Uterus (tissue), 4 donors: Measurements from ENCODE around the gene EHD3. TPM values are rescaled to one million over a fixed set of nuclear protein-coding genes. Genes with fewer than 3 reads are reported as not detected.

ENCODE experiments used
- DNase-seq, 2 donors: peaks; one replicate each; pipeline ENCODE4 v3.0.0-alpha.2; 2019 to 2020
- H3K27ac ChIP-seq, 2 donors: fragments of 200-600 bp; sonication (generic); 1 replicate in 1 of 2; 2 replicates in 1 of 2; pipeline ENCODE4 v1.5.1; 2016 to 2018
- H3K27me3 ChIP-seq, 2 donors: fragments of 200-600 bp; sonication (generic); one replicate each; pipeline ENCODE4 v1.5.1; 2018 to 2019; ENCODE audit warnings: control low read depth in 1 of 2
- H3K36me3 ChIP-seq, 2 donors: fragments of 200-600 bp; sonication (generic); one replicate each; pipeline ENCODE4 v1.5.1; 2019; ENCODE audit warnings: control low read depth in 1 of 2
- H3K4me1 ChIP-seq, 2 donors: fragments of 200-600 bp; sonication (generic); one replicate each; pipeline ENCODE4 v1.5.1; 2018 to 2019; ENCODE audit warnings: control low read depth in 1 of 2
- H3K4me3 ChIP-seq, 2 donors: fragments of 200-600 bp; sonication (generic); 1 replicate in 1 of 2; 2 replicates in 1 of 2; pipeline ENCODE4 v1.5.1; 2018 to 2019; ENCODE audit warnings: mild to moderate bottlenecking in 1 of 2
- H3K9me3 ChIP-seq, 2 donors: fragments of 200-600 bp; sonication (generic); one replicate each; pipeline ENCODE4 v1.5.1; 2019; ENCODE audit warnings: control low read depth in 1 of 2
- CTCF ChIP-seq, 4 experiments: fragments of 200-600 bp in 2 of 4; fragments of 450-650 bp in 2 of 4; sonication (generic) in 2 of 4; IDR thresholded peaks; one replicate each; pipeline ENCODE4 v1.5.1; 2016 to 2019; ENCODE audit warnings: antibody characterized with exemption in 4 of 4, mild to moderate bottlenecking in 2 of 4, moderate library complexity in 1 of 4
- POLR2A ChIP-seq, 2 donors: fragments of 450-650 bp; IDR thresholded peaks; one replicate each; pipeline ENCODE4 v1.6.1; 2016; ENCODE audit warnings: antibody characterized with exemption in 2 of 2, mild to moderate bottlenecking in 1 of 2, moderate library complexity in 1 of 2
- intact Hi-C: fragments of 100-400 bp; cut with DNase I; formaldehyde crosslinking; loops from one replicate; pipeline ENCODE4 v1.15.1; 2023; ENCODE audit warnings: low total_unique reads
- total RNA-seq, 4 donors: library from RNA; depleted of rRNA in 3 of 4; stranded (reverse); fragments of >200 nt in 3 of 4; gene quantifications; one replicate each; pipeline versions ENCODE4 v1.1.0 to v1.2.4, GENCODE V29; 2014 to 2023
- donor health status: DM: yes; HTN: yes; CAD: no.

Gene EHD3
- total RNA-seq, 4 donors from 2014 or later: 2.6 to 13.1 (median 4.8) TPM

DNA sequence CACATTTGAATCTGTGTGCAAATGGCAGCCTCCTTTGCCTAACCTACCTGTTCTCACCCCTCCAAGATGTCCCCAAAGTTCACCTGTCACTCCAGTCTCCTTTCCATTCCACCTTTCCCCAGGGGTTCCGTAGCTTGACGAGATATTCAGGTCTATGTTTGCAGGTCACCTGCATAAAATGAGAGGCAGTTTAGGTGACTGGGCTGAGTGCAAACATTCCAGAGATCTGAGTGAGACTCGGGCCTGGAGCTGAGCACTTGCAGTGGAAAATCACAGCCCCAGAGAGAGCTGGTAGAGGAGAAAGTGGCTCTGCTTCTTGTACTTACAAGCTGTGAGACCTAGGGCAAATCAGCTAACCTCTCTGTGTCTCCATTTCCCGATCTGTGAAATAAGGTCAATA, 36.8 kb upstream of the EHD3 start:
- H3K4me1 ChIP-seq: no peaks in the 10 kb centered on the region
- H3K27ac ChIP-seq: no peak overlapping the region
- no peak for DNase-seq
- no peaks in the 10 kb centered on the region for H3K27me3 ChIP-seq
- H3K9me3 ChIP-seq: no peaks in the 10 kb centered on the region
- H3K4me3 ChIP-seq: no peak overlapping the region
- H3K36me3 ChIP-seq: no peaks in the 10 kb centered on the region
- intact Hi-C loops: no loop called here
- TF ChIP-seq POLR2A (IDR thresholded peaks at IDR 0.05): no peak
- TF ChIP-seq CTCF (IDR thresholded peaks at IDR 0.05): no peak

GRCh38 chr2:31197669-31198068, 36.3 kb upstream of the EHD3 start:
- DNase-seq: no peak
- TF ChIP-seq CTCF (IDR thresholded peaks at IDR 0.05): no peak
- no peak for TF ChIP-seq POLR2A (IDR thresholded peaks at IDR 0.05)
- intact Hi-C loops: no loop called here

GRCh38 chr2:31199206-31199605, 34.7 kb upstream of the EHD3 start:
- intact Hi-C loops: no loop called here
- Histone ChIP-seq H3K9me3 (no peaks in the 10 kb centered on the region), H3K36me3 (no peaks in the 10 kb centered on the region), H3K27me3 (no peaks in the 10 kb centered on the region), H3K27ac (no peak overlapping the region), H3K4me1 (no peaks in the 10 kb centered on the region), H3K4me3 (no peak overlapping the region)
- no peak for DNase-seq
- TF ChIP-seq CTCF (IDR thresholded peaks at IDR 0.05) (no peak), POLR2A (IDR thresholded peaks at IDR 0.05) (no peak)

More at GRCh38 chr2:31197669-31198068, 36.3 kb upstream of the EHD3 start:
- Histone ChIP-seq H3K4me3 (no peak overlapping the region), H3K27me3 (no peaks in the 10 kb centered on the region), H3K27ac (no peak overlapping the region), H3K4me1 (no peaks in the 10 kb centered on the region), H3K36me3 (no peaks in the 10 kb centered on the region), H3K9me3 (no peaks in the 10 kb centered on the region)

DNA sequence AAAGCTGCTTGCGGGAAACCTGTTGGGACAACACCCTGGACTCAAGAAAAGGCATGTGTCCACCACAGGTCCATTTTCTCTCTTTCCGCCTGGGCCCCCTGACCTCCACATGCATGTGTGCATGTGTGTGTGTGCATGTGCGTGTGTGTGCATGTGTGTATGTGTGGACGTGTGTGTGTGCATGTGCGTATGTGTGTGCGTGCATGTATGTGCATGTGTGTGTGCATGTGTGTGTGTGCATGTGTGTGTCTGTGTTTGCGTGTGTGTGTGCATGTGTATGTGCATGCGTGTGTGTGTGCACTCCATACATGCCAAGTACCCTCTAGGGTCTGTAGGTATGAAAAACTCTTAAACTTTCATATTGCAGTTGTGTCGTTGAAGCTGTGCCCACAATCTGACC, 33.0 kb upstream of the EHD3 start:
- no peak for DNase-seq
- no peak overlapping the region for H3K27ac ChIP-seq
- TF ChIP-seq CTCF (IDR thresholded peaks at IDR 0.05) (no peak), POLR2A (IDR thresholded peaks at IDR 0.05) (no peak)
- no peaks in the 10 kb centered on the region for H3K4me1 ChIP-seq
- intact Hi-C loops: no loop called here
- H3K4me3 ChIP-seq: no peak overlapping the region
- no peaks in the 10 kb centered on the region for H3K9me3 ChIP-seq
- no peaks in the 10 kb centered on the region for H3K27me3 ChIP-seq
- no peaks in the 10 kb centered on the region for H3K36me3 ChIP-seq

DNA sequence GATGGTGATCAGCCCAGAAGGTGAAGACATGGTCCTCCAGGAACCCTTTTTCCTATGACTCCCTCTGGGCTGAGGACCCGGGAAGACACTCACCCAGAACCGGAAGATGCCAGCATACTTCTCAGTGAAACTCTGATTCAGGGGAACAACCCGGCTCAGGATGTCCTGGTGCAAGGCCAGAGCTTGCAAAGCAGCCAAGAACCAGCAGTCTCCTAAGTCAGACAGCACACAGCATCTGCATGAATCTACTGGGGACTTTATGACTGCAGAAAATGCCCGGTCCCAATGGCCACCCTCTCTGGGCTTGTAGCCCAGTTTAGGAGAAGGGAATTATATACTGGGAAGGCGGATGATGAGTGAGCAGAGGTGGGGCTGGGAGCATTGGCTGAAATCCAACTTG, 31.9 kb upstream of the EHD3 start:
- intact Hi-C loops: no loop called here
- TF ChIP-seq CTCF (IDR thresholded peaks at IDR 0.05) (no peak), POLR2A (IDR thresholded peaks at IDR 0.05) (no peak)
- H3K27ac ChIP-seq: no peak overlapping the region

More for the DNA sequence above, 31.9 kb upstream of the EHD3 start:
- H3K4me1 ChIP-seq: no peaks in the 10 kb centered on the region
- no peaks in the 10 kb centered on the region for H3K36me3 ChIP-seq
- H3K27me3 ChIP-seq: no peaks in the 10 kb centered on the region
- no peaks in the 10 kb centered on the region for H3K9me3 ChIP-seq
- H3K4me3 ChIP-seq: no peak overlapping the region
- DNase-seq: no peak
